Glutamatergic neuron (in vitro differentiated cells): ENCODE measurements around the gene PAXIP1. TPM values are rescaled to one million over a fixed set of nuclear protein-coding genes. Genes with fewer than 3 reads are reported as not detected.

Experiments
- DNase-seq: peaks from one replicate; pipeline ENCODE4 v3.0.0; 2022
- H3K27ac Mint-ChIP-seq: one replicate; pipeline ENCODE4 v1.8.0; 2020; ENCODE audit warnings: mild to moderate bottlenecking, mixed read lengths, inconsistent platforms; ENCODE audit not compliant: unreplicated experiment
- H3K27me3 Mint-ChIP-seq: one replicate; pipeline ENCODE4 v1.8.0; 2020; ENCODE audit warnings: mild to moderate bottlenecking, moderate library complexity, mixed read lengths, inconsistent platforms; ENCODE audit not compliant: unreplicated experiment
- H3K36me3 Mint-ChIP-seq: one replicate; pipeline ENCODE4 v1.8.0; 2020; ENCODE audit warnings: mild to moderate bottlenecking, mixed read lengths, inconsistent platforms; ENCODE audit not compliant: unreplicated experiment
- H3K4me1 Mint-ChIP-seq: one replicate; pipeline ENCODE4 v1.8.0; 2020; ENCODE audit warnings: mild to moderate bottlenecking, low read depth, mixed read lengths, inconsistent platforms; ENCODE audit not compliant: unreplicated experiment
- H3K4me3 Mint-ChIP-seq: one replicate; pipeline ENCODE4 v1.8.0; 2020; ENCODE audit warnings: mild to moderate bottlenecking, mixed read lengths, inconsistent platforms; ENCODE audit not compliant: unreplicated experiment
- H3K9me3 Mint-ChIP-seq: one replicate; pipeline ENCODE4 v1.8.0; 2020; ENCODE audit warnings: mild to moderate bottlenecking, moderate library complexity, mixed read lengths, inconsistent platforms; ENCODE audit not compliant: unreplicated experiment
- total RNA-seq: library from RNA; stranded (reverse); fragmentation: NEBNext Ultra II Directional; extraction: Animal tissue kit (Norgen Biotek cat#: 25700); gene quantifications from one replicate; pipeline ENCODE4 v1.2.1, GENCODE V29; 2021; ENCODE audit not compliant: unreplicated experiment
- TF ChIP-seq, protein P1 (sequence below): fragments of 200-600 bp; sonication (generic); IDR thresholded peaks from one replicate; pipeline ENCODE4 v1.5.0; 2021; ENCODE audit not compliant: partially characterized antibody, unreplicated experiment

The PAXIP1 gene
- total RNA-seq, 1 donor from 2014 or later: 13.8 TPM

DNA sequence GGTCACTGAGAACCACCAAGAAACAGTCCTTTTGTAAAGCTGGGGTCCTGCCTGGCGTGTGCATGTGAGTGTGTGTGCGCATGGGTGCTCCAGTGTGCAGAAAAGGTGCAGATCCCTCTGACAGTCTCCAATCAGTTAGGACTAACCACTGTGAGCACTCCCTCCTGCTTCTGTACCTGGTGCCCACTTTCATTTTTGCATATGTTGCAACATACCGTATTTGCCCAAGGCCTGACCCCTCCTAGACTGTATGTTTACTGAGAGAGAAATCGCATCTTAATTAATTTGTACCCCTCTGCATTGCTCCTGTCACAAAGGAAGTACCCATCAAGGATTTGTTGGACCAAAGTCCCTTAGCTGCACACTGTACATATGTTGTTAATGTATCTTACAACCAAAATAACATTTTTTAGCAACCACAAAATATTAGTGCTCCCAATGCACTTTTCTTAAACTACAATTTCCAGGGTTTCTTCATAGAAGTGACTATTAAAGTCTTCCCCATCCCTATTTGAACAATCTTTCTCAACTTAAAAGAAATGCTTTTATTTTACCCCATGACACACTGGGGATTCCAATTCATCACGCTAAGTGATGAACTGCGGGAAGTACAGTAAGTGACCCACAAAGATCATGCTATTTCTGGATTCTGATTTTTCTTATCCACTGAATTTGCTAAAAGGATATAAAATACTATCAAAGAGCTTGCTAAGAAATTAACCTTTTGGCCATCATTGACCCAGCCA lies 16.6 kb downstream of the PAXIP1 start:
- Mint-ChIP-seq H3K27ac (no peak overlapping the region), H3K9me3 (peaks cover 2% of the 10 kb centered on the region), H3K36me3 (no peaks in the 10 kb centered on the region), H3K4me1 (no peaks in the 10 kb centered on the region), H3K27me3 (no peaks in the 10 kb centered on the region), H3K4me3 (no peak overlapping the region)
- TF ChIP-seq, protein P1, sequence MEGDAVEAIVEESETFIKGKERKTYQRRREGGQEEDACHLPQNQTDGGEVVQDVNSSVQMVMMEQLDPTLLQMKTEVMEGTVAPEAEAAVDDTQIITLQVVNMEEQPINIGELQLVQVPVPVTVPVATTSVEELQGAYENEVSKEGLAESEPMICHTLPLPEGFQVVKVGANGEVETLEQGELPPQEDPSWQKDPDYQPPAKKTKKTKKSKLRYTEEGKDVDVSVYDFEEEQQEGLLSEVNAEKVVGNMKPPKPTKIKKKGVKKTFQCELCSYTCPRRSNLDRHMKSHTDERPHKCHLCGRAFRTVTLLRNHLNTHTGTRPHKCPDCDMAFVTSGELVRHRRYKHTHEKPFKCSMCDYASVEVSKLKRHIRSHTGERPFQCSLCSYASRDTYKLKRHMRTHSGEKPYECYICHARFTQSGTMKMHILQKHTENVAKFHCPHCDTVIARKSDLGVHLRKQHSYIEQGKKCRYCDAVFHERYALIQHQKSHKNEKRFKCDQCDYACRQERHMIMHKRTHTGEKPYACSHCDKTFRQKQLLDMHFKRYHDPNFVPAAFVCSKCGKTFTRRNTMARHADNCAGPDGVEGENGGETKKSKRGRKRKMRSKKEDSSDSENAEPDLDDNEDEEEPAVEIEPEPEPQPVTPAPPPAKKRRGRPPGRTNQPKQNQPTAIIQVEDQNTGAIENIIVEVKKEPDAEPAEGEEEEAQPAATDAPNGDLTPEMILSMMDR: no peak
- no peak for DNase-seq

DNA sequence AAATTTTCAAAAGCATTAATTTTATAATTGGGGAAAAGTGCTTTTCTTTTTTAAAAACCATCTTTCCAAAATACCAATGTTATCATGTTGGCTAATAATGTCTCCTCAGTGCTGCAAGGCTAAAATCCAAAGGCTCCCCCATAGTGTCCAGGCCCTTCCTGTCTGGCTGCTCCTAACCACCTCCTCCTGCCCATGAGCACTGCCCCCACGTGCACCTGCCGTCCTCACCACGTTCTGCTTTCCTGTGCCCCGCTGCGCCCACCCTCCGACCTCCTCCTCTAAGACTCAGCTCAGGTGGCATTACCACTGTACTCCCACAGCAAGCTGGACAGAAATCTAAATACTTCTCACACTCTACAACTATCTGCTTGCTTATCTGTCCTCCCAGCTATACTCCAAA lies 17.7 kb downstream of the PAXIP1 start:
- Mint-ChIP-seq H3K4me1 (no peaks in the 10 kb centered on the region), H3K27ac (no peak overlapping the region), H3K27me3 (no peaks in the 10 kb centered on the region), H3K4me3 (no peak overlapping the region), H3K9me3 (peaks cover 2% of the 10 kb centered on the region), H3K36me3 (no peaks in the 10 kb centered on the region)
- no peak for DNase-seq
- TF ChIP-seq, protein P1: no peak

DNA sequence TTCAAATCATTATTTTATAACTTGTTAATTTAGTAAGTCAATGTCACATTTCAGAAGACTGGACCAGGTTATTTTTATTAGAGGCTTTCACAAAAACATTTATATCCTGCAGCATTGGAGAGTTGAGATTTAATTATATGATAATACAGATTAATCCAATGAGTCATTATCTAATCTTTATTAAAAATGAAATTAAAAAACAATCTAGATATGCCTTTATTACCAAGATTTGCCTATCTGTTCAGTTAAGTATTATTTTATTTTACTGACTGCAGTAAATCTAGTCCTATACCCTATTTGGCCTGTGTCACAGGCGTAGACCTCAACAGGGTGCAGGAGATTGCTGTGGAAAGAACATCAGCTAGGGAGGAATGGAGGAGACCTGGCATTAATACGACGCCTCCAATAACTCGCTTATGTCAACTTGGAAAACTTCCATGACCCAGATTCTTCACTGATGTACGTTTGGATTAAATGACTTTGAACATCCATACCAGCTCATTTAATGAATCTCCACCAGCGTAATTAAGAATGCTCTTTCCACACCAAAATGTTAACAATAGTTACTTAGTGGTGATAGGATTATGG lies 18.2 kb downstream of the PAXIP1 start:
- Mint-ChIP-seq H3K27ac (no peak overlapping the region), H3K9me3 (peaks cover 2% of the 10 kb centered on the region), H3K36me3 (no peaks in the 10 kb centered on the region), H3K27me3 (no peaks in the 10 kb centered on the region), H3K4me3 (no peak overlapping the region), H3K4me1 (no peaks in the 10 kb centered on the region)
- TF ChIP-seq, protein P1: no peak
- no peak for DNase-seq

DNA sequence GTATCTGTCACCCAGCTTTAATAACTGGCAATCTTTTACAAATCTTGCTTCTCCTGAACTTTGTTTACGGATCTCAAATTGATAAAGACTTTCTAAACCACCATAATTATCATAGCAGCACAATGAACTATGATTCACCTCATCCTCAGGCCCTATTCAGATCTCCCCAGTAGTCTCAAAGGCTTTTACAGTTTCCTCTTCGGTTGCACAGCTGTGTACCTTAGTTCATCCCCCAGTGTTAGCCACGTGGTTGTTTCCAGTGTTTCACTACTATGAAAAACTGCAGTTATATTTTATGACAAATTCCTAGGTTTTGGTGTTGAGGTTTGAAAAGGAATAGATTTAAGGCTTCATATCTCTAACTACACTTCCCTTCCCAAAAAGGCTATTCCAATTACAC lies 24.9 kb downstream of the PAXIP1 start:
- TF ChIP-seq, protein P1: no peak
- H3K36me3 Mint-ChIP-seq: no peaks in the 10 kb centered on the region
- no peak overlapping the region for H3K4me3 Mint-ChIP-seq
- DNase-seq: no peak
- peaks cover 1% of the 10 kb centered on the region for H3K27me3 Mint-ChIP-seq
- no peaks in the 10 kb centered on the region for H3K9me3 Mint-ChIP-seq
- peak overlapping the region; percentile 11 for H3K27ac Mint-ChIP-seq
- no peaks in the 10 kb centered on the region for H3K4me1 Mint-ChIP-seq

DNA sequence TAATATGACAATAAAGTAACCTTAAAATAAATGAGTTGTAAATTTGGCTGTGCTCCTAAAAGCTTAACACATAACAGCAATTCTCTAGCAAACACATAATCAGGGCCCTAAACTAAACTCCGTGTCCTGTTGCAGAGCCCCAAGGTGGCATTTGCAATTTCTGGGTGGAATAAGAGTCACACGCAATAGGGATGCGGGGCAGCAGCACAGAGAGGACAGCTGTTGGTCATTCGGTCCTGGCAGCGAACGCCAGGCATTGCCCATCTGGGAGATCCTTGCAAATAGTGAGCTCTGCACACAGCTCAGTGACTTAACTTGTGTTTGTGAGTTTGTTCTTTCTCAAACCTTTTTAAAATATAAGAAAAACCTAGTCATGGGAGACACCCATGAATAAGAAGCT lies 25.7 kb downstream of the PAXIP1 start:
- no peaks in the 10 kb centered on the region for H3K36me3 Mint-ChIP-seq
- no peak for DNase-seq
- peaks cover 1% of the 10 kb centered on the region for H3K27me3 Mint-ChIP-seq
- no peak overlapping the region for H3K27ac Mint-ChIP-seq
- H3K4me3 Mint-ChIP-seq: no peak overlapping the region
- H3K9me3 Mint-ChIP-seq: no peaks in the 10 kb centered on the region
- no peaks in the 10 kb centered on the region for H3K4me1 Mint-ChIP-seq
- TF ChIP-seq, protein P1: no peak
